Activated CD4-positive, CD25-positive, alpha-beta regulatory T cell treated with anti-CD3 and anti-CD28 coated beads, Interleukin-2, amount 50 U/mL, for 24 hours (primary cell): ENCODE data around the gene FKBP6.
"Not testable (repeated sequence)": the region's sequence is repeated elsewhere in the genome, so short reads cannot be mapped to it uniquely, and the experiment has no call there.

Experiments used
- ATAC-seq, 2 donors: fragments of 150-1000 bp; cut with Tn5 transposase; one replicate each; pipeline ENCODE4 v1.10.0; 2021; ENCODE audit warnings: mild to moderate bottlenecking in 1 of 2, moderate library complexity in 1 of 2

Gene FKBP6

DNA sequence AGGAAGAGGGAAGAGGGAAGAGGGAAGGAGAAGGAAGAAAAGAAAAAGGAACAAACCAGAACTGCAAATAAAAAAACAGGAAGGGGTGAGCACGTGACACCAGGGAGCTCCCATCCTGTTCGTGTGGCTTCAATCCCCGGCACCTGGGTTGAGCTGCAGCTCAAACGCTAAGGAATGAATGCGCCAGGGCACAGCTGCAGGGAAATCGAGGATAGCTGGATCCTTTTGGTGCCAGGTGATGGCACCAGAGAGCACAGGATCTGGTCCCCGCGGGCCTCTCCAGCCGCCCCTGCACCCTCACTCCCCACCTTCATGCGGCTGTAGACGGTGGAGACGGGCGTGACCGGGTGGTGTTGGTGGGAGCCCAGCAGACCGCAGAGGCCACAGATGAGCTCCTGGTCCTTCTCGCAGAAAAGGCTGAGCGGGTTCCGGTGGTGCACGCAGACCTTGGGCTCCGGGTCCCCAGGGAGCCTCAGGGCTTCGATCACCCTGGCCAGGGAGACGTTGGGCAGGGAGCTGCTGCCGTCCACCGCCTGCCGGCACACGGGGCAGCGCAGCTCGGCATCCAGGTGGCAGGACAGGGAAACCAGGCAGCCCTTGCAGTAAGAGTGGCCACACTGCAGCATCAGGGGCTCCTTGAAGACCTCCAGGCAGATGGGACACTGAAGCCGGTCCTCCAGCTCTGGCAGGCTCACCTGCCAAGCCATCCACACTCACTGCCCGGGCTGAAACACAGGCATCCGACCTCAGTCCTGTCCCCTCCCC, 3.7 kb upstream of the FKBP6 start:
- peak; percentile 72 to 89 for ATAC-seq

DNA sequence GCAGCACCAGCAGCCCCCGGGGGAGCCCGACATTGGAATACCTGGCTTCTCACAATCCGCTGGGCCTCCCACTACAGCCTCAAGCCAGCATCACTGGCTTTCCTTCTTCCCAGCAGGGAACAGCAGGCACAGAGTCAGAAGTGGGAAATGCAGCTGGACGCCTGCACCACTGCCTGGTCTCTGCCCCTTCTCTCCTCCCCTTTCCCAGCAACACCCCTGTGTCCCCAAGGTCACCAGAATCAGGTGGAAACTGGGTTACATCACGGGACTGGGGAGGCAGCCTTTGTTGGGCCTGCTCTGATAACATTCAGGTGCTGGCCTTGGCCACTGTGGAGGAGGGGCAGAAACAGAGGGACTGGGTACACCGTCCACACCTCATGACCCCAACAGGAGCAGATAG, 2.5 kb upstream of the FKBP6 start:
- ATAC-seq = not testable (repeated sequence)

DNA sequence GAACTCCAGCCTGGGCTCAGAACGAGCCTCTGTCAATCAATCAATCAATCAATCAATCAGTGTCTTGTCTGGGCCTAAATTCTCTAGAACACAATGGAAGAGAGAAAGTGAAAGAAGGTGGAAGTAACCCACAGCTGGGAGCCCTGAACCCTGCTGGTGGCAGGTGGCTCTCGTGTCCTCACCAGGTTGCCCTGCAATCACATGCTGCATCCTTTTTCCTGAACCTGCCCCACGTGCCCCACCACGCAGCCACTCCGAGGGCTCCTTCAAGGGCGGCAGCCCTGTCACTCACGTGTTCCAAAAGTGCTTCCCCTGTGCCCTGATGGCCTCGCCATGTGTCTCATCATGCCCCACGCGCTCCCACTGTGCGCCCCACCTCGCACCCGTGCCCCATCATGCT, 512 bp upstream of the FKBP6 start:
- ATAC-seq = not testable (repeated sequence)

- no peak for ATAC-seq
Observed at GRCh38 chr7:73328696-73329095, 735 bp downstream of the FKBP6 start.

DNA sequence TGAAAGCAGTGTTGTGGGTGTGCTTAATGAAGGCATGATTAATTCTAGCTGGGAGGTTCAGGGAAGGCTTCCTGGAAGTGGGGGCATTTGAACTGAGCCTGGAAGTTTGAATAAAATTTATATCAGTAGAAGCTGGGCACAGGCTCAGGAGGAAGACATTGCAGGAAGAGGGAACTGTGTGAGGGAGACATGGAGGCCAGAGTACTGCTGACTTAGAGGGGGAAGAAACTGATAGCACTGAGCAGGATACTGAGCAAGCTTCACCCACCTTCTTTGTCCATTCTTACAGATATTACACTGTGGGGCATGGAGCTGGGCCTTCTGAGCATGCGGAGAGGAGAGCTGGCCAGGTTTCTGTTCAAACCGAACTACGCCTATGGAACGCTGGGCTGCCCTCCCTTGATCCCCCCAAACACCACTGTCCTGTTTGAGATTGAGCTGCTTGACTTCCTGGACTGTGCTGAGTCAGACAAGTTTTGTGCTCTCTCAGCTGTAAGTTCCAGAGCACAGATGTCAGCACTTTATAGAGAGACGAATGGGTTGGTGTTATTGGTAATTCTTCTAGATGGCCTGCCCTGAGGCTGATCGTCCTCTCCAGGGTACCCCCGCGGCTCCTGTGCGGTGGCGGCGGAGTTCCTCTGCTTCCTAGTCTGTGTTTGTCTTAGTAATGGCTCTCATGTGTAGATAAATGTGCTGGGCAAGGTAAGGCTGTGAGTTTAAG, 2.1 kb downstream of the FKBP6 start:
- no peak for ATAC-seq

DNA sequence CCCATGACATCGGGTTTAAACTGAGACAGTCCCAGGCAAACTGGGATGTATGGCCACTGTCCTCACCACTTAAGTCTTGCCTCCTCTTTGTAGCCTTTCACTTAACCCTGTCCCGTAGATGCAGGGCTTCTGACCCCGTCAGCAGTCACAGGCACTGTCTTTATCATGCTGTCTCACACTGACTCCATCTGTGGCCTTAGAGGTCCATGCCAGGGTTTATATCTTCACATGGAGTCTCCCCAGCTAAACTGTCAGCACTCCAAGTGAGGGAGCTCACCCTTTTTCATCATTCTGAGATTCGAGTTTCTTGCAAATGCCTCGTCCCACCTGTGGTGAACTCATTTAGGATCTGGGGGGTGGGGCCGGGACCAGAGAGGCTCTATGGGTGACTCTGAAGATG, 2.8 kb downstream of the FKBP6 start:
- no peak for ATAC-seq

DNA sequence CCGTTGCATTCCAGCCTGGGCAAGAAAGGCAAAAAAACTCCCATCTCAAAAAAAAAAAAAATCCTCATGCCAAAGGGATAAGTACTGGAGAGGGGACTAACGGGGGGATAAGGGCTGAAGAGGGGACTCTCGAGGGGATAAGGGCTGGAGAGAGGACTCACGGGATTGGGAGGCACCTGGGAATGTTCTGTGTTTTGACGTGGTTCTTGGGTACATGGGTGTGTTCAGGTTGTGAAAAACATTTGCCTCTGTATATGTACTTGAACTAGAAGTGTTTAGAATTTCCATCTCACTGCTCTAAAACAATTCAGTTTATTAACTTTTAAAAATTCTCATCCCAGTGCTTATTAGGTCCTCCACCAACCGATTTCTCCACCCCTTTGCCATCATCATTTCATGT, 4.5 kb downstream of the FKBP6 start:
- no peak for ATAC-seq

GRCh38 chr7:73338321-73338720, 10.4 kb downstream of the FKBP6 start:
- ATAC-seq = no peak

- no peak for ATAC-seq
Observed at GRCh38 chr7:73340514-73340913, 12.6 kb downstream of the FKBP6 start.

GRCh38 chr7:73341877-73342276, 13.9 kb downstream of the FKBP6 start:
- ATAC-seq = no peak

DNA sequence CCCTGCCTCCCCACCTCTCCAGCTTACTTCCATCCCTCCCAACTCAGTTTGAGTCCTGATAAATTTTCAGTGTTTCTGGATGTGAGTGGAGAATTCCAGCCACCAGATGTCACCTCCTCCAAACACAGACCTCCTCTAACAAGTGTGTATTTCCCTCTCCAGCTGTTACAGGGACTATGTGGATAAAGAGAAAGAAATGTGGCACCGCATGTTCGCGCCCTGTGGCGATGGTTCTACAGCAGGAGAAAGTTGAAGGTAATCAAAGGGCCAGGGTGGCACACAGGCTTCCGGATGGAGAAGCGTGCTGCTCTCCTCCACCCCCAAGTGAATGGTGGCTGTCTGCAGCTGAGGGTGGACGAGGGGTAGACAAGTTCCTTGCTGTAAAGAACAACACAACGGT, 14.7 kb downstream of the FKBP6 start:
- ATAC-seq = no peak

DNA sequence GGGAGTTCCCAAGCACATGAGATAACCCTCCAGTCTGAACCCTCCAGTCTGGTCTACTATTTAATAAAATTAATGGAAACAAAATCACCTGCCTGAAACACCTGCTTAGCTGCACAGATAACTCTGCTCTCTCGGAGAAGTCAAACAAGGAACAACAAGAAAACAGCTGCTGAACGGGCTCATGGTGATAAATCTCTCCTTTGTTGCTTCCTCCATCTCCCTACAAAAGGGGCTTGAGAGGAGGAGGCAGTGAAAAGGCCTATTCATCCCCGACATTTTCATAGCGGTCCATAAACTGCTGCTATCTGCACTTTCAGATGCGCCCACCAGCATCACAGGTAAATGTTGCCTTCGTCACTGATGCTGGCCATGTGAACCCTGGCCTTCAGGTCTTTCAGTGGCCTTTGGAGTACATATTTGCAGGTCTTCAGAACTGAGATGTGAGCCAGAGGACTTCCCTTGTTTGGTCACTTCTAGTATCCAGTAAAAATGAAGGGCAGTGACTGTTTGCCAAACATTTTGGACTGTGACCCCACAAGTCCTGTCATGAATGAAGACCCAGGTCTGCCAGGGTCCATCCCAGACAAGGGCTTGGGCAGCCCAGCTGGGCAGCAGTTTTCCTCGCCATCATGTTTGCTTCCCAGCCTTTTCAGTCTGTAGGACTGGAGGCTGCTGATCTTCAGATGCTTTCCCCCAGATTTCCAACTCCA, 15.9 kb downstream of the FKBP6 start:
- ATAC-seq = no peak

- ATAC-seq = no peak
Observed at GRCh38 chr7:73345538-73345937, 17.6 kb downstream of the FKBP6 start.

DNA sequence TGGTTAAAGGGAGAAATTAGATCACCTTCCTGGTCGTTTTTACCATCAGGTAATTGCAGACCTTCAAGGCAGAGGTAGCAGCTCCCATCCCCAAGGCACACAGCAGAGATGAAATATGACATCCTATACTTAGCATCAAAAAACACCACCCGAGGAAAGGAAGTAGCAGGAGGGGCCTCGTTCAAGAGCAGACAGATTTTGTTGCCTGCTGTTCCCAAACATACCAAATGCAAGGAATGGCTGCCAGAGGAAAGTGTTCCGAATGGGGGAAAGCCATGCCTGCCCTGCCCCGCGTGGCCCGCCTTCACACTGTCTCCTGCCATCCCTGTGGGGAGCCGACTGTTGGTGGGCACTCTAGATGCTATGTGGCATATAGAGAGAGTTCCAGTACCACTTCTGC, 18.0 kb downstream of the FKBP6 start:
- ATAC-seq = no peak

GRCh38 chr7:73349763-73350162, 21.8 kb downstream of the FKBP6 start:
- ATAC-seq = no peak

- no peak for ATAC-seq
Observed at GRCh38 chr7:73350306-73351068, 22.5 kb downstream of the FKBP6 start.

DNA sequence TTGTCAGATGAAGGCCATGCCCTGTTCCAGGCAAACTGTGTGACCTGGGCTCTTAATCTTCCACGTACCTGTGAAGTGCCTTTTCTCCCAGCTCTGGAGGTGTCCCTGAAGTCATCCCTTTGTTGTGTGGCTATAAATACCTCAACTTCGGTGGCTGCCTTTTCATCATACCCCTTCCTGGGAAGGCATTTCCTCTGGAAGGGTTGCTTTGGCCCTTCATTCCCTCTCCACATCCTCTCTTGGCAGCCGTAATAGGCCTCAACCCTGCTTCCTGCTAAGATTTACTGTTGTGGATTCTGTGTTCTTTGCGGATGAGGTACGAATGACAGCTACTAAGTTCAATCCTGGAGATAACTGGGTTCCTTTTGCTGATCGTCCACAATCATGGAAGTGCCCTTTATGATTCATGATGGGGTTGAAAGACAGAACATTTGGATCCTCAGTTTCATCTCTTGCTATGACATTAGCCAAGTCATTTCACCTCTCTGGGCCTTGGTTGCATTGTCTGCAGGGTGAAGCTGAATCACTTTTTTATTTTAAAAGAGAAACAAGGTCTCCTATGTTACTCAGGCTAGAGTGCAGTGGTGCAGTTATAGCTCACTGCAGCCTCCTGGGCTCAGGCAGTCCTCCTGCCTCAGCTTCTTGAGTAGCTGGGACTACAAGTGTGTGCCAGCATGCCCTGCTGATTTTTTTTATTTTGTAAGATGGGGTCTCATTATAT, 23.6 kb downstream of the FKBP6 start:
- ATAC-seq = no peak

DNA sequence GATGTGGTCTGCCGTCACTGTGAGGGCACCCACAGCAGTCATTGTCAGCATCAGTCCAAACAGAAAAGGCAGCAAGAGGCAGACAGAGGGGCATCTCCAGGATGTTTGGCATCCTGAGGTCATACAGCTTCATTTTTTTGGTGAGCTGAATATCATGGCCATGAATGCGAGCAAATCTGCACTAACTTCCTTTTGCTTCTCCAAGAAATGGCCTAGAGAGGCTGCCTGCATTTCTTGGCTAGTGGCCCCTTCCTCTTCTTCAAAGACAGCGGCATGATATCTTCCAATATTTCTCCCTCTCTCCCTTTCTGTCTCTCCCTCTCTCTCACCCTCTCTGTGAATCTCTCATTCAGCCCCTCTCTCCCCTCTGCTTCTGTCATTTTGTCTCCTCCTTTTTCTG, 24.8 kb downstream of the FKBP6 start:
- ATAC-seq = no peak

GRCh38 chr7:73353243-73353642, 25.3 kb downstream of the FKBP6 start:
- no peak for ATAC-seq

DNA sequence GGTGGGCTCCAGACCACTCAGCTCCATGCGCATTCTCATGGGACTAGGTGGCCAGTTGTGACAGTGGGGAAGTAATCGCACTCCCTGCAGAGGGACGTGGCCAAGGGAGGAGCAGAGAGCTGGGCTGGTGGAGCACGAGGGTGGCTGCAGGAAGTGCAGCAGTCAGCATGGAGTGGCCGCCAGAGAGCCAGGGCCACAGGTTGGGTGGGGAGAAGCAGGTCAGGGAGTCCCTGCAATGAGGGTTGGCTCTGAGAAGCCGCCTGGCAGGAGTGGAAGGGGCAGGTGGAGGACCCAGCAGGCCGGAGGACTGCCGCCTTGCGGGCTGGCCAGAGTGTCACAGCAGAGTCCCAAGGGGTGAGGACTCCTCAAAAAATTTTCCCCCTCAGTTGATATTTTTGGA, 26.2 kb downstream of the FKBP6 start:
- no peak for ATAC-seq

DNA sequence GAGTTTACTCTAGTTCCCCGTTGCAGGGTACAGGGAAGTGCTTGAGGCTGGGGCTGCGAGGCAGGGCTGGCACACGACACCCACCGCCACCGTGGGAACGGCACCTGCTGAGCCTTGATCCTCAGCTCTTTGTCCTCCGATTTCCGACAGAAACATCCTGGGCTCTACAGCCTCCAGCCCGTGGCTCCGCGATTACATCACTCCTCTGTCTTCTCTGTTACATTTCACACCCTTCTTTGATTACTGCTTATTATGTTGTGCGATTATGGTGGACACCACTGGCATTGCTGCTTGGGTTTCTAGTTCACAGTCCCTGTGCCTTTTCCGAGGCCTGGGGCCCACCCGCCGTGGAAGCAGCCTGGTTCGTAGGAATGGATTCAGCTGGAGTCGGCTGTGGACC, 26.9 kb downstream of the FKBP6 start:
- no peak for ATAC-seq

DNA sequence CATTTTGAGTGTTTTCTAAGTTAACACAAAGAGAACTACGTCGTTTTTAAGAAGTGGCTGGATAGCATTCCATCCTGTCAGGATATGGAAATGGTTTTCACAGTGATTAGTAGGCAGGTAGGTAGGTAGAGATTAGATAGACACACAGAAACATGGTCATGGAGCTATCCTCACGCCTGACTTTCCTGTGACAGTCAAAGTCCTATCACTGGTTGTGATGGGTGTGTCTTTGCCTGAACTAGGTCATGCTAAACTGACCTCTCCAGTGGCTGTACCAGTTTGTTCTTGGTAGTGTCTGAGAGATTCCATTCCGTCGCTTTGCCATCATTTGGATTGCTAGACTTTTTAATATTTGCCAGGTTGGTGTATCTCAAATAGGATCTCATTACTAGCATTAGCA, 28.2 kb downstream of the FKBP6 start:
- no peak for ATAC-seq
